Brain microvascular endothelial cell (primary cell): ENCODE data around the gene A1BG.

ENCODE experiments used
- DNase-seq: peaks from one replicate; pipeline ENCODE4 v3.0.0-alpha.2; 2020
- H3K27ac ChIP-seq: fragments of 250-450 bp; sonication (Bioruptor Pico); 2 replicates; pipeline ENCODE4 v1.5.1; 2020; ENCODE audit warnings: mild to moderate bottlenecking, moderate library complexity
- H3K27me3 ChIP-seq: fragments of 250-450 bp; sonication (Bioruptor Pico); replicated peaks from 2 replicates; pipeline ENCODE4 v1.5.1; 2020; ENCODE audit warnings: mild to moderate bottlenecking
- H3K36me3 ChIP-seq: fragments of 250-450 bp; sonication (Bioruptor Pico); replicated peaks from 2 replicates; pipeline ENCODE4 v1.5.1; 2020; ENCODE audit warnings: mild to moderate bottlenecking
- H3K4me3 ChIP-seq: 2 replicates; pipeline ENCODE4 v1.5.1; 2011; ENCODE audit warnings: low read depth, mild to moderate bottlenecking, control low read depth, low read length, moderate library complexity
- CTCF ChIP-seq: IDR thresholded peaks from 2 replicates; pipeline ENCODE4 v1.5.1; 2011; ENCODE audit warnings: low read depth, mild to moderate bottlenecking, moderate library complexity, low read length, control low read depth, inconsistent platforms; ENCODE audit errors: missing control alignments
- in situ Hi-C: cut with HindIII; loops from 2 replicates; pipeline ENCODE4 v1.10.0; 2017; ENCODE audit warnings: low sequenced_read_pairs, low pct_ligation_motif_present

The A1BG gene

GRCh38 chr19:58372311-58373133 lies 19.2 kb upstream of the A1BG start:
- in situ Hi-C loops: no loop called here
- DNase-seq: no peak

GRCh38 chr19:58368561-58369360 lies 15.5 kb upstream of the A1BG start:
- Histone ChIP-seq H3K27ac (no peak overlapping the region), H3K4me3 (no peak overlapping the region), H3K36me3 (no peaks in the 10 kb centered on the region), H3K27me3 (no peaks in the 10 kb centered on the region)
- TF ChIP-seq CTCF: no peak
- in situ Hi-C loops: no loop called here
- DNase-seq: no peak

More at GRCh38 chr19:58372311-58373133, 19.2 kb upstream of the A1BG start:
- Histone ChIP-seq H3K36me3 (no peaks in the 10 kb centered on the region), H3K27me3 (no peaks in the 10 kb centered on the region), H3K4me3 (no peak overlapping the region), H3K27ac (no peak overlapping the region)
- peak; percentile 42 for TF ChIP-seq CTCF

DNA sequence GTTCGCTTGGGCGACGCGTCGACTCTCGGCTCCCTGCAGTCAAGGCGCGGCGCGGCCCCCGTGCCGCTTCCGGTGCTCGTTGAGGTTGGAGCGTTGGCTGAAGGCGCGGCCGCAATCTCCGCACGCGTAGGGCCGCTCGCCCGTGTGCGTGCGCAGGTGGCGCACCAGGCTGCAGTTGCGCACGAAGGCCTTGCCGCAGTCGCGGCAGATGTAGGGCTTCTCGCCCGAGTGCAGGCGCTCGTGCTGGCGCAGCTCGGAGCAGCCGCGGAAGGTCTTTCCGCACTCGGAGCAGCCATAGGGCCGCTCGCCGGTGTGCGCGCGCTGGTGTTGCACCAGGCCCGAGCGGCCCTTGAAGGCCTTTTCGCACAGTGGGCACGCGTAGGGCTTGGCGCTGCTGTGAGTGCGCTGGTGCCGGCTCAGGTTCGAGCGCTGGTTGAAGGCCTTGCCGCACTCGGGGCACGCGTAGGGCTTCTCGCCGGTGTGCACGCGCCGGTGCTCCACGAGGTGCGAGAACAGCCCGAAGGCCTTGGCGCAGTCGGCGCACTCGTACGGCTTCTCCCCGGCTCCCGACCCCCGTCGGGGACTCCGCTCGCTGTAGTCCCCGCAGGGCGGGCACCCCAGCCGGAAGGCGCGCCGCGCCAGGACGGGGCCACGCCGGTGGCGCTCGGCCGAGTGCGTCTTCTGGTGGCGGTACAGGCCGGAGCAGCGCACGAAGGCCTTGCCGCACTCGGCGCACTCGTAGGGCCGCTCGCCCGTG lies 14.6 kb upstream of the A1BG start:
- H3K36me3 ChIP-seq: no peaks in the 10 kb centered on the region
- no peaks in the 10 kb centered on the region for H3K27me3 ChIP-seq
- no peak overlapping the region for H3K4me3 ChIP-seq
- DNase-seq: no peak
- H3K27ac ChIP-seq: no peak overlapping the region
- no peak for TF ChIP-seq CTCF
- in situ Hi-C loops: no loop called here

DNA sequence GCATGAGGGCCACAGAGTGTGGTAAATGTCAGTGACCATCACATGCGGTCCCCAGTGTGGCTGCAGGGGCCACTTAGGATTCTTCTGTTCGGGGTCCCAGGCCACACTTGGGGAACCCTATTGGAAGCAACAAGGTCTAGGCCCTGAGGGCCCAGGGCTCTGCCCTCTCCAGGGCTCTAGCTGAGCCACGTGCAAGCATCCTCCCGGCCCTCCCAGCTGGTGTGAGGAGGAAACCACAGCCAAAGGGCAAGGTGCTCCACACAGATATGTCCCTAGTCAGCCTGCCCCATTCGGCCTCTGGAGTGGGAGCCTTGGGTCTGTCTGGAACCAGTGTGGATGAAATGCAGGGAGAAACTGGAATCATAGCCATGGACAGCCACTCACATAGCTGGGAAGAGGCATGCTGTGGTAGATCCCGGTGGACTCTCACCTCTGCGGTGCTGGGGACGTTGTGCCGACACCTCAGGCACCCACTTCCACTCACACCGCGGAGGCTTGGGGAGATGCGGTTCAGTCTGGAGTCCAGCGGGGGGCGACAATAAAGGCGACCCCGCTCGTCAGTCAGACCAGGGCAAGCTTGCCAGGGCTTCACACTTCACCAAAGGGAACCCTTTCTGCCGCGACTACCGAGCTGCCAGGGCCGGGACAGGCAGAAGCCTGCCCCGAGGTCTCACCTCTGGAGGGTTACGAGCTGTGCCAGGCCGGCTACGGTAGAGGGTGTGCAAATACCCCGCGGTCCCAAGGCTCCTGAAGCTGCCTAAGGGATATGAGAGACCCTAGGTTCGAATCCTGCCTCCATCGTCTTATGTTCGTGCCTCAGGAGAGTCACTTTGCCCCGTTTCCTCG lies 13.5 kb upstream of the A1BG start:
- Histone ChIP-seq H3K27ac (no peak overlapping the region), H3K36me3 (no peaks in the 10 kb centered on the region), H3K4me3 (no peak overlapping the region), H3K27me3 (no peaks in the 10 kb centered on the region)
- in situ Hi-C loops: no loop called here
- DNase-seq: no peak
- no peak for TF ChIP-seq CTCF

GRCh38 chr19:58364146-58364545 lies 10.9 kb upstream of the A1BG start:
- H3K27me3 ChIP-seq: no peaks in the 10 kb centered on the region
- no peaks in the 10 kb centered on the region for H3K36me3 ChIP-seq
- TF ChIP-seq CTCF: no peak
- H3K27ac ChIP-seq: no peak overlapping the region
- no peak overlapping the region for H3K4me3 ChIP-seq
- no peak for DNase-seq
- in situ Hi-C loops: no loop called here
